Left ventricle myocardium inferior (tissue), 1 donor: ENCODE data around the gene STAP2. TPM values are rescaled to one million over a fixed set of nuclear protein-coding genes. Genes with fewer than 3 reads are reported as not detected.

Experiments
- DNase-seq: peaks from one replicate; pipeline ENCODE4 v3.0.0-alpha.2; 2020
- H3K27ac ChIP-seq: fragments of 200-600 bp; replicated peaks from 2 replicates; pipeline ENCODE4 v1.8.0; 2021
- H3K27me3 ChIP-seq: fragments of 200-600 bp; 2 replicates; pipeline ENCODE4 v1.8.0; 2021; ENCODE audit warnings: low read depth
- H3K36me3 ChIP-seq: fragments of 200-600 bp; 2 replicates; pipeline ENCODE4 v1.8.0; 2021
- H3K4me1 ChIP-seq: fragments of 200-600 bp; 2 replicates; pipeline ENCODE4 v1.8.0; 2021
- H3K4me3 ChIP-seq: fragments of 200-600 bp; 2 replicates; pipeline ENCODE4 v1.8.0; 2021; ENCODE audit warnings: mild to moderate bottlenecking, moderate library complexity
- H3K9me3 ChIP-seq: fragments of 200-600 bp; replicated peaks from 2 replicates; pipeline ENCODE4 v1.8.0; 2021
- intact Hi-C: fragments of 100-400 bp; cut with micrococcal nuclease; formaldehyde crosslinking; loops from one replicate; pipeline ENCODE4 v1.11.0; 2022
- total RNA-seq: library from RNA; stranded (reverse); fragmentation: NEBNext Ultra II Directional; extraction: Animal tissue kit (Norgen Biotek cat#: 25700); gene quantifications from one replicate; pipeline ENCODE4 v1.2.1, GENCODE V29; 2021
- TF ChIP-seq, protein P1 (sequence below): fragments of 200-600 bp; IDR thresholded peaks from 2 replicates; pipeline ENCODE4 v1.8.0; 2021; ENCODE audit warnings: antibody characterized with exemption, mild to moderate bottlenecking, borderline replicate concordance
- donor health status: DM: no; HTN: yes; CAD: no; lungs with severe emphysema.

STAP2 gene
- total RNA-seq, 1 donor from 2014 or later: 2.6 TPM

- no peak for DNase-seq
- Histone ChIP-seq H3K36me3 (peaks cover 4% of the 10 kb centered on the region), H3K4me1 (peaks cover 94% of the 10 kb centered on the region), H3K27ac (peak overlapping the region; percentile 94), H3K27me3 (no peaks in the 10 kb centered on the region), H3K9me3 (no peaks in the 10 kb centered on the region), H3K4me3 (peak overlapping the region; percentile 37)
- TF ChIP-seq, protein P1, sequence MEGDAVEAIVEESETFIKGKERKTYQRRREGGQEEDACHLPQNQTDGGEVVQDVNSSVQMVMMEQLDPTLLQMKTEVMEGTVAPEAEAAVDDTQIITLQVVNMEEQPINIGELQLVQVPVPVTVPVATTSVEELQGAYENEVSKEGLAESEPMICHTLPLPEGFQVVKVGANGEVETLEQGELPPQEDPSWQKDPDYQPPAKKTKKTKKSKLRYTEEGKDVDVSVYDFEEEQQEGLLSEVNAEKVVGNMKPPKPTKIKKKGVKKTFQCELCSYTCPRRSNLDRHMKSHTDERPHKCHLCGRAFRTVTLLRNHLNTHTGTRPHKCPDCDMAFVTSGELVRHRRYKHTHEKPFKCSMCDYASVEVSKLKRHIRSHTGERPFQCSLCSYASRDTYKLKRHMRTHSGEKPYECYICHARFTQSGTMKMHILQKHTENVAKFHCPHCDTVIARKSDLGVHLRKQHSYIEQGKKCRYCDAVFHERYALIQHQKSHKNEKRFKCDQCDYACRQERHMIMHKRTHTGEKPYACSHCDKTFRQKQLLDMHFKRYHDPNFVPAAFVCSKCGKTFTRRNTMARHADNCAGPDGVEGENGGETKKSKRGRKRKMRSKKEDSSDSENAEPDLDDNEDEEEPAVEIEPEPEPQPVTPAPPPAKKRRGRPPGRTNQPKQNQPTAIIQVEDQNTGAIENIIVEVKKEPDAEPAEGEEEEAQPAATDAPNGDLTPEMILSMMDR: no peak
- intact Hi-C loops: no loop called here
Observed at GRCh38 chr19:4375164-4376027, 36.8 kb upstream of the STAP2 start.

DNA sequence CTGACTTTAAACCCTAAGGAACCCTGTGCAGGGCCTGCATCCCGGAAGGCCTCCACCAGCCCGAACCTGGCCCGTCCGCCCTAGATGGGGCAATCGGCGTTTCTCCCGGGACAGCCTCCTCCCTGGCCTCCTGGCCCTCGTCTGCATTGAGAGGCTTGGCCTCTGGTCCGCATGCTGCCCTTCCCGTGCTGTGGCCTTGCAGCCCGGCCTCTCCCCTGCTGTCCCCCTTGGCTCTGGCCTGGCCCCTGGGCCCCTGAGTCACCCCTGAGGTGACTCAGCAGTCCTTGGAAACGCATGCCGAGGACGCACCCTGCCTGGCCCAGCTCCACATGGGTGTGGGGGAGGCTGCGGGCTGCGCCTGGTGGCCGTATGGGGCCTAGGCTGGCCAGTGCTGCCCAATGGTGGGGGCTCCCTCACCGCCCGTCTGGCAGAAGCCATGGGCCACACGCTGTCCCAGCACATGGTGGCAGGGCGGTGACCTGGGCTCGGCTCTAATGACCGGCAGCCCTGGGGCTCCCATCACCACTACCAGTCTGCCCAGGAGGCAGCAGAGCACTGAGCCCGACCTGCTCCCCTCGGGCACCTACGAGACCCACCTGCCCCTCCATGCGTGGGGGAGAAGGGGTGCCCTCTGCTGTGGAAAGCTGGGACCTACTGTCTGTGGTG lies 36.0 kb upstream of the STAP2 start:
- H3K27me3 ChIP-seq: no peaks in the 10 kb centered on the region
- H3K27ac ChIP-seq: peak overlapping the region; percentile 94
- H3K36me3 ChIP-seq: peaks cover 4% of the 10 kb centered on the region
- H3K4me3 ChIP-seq: peak overlapping the region; percentile 37
- intact Hi-C loops: no loop called here
- peak; percentile 78 for DNase-seq
- no peaks in the 10 kb centered on the region for H3K9me3 ChIP-seq
- TF ChIP-seq, protein P1: peak; percentile 28
- peaks cover 94% of the 10 kb centered on the region for H3K4me1 ChIP-seq

GRCh38 chr19:4373601-4374497 lies 35.2 kb upstream of the STAP2 start:
- DNase-seq: peak; percentile 55
- intact Hi-C loops: no loop called here
- no peaks in the 10 kb centered on the region for H3K27me3 ChIP-seq
- no peaks in the 10 kb centered on the region for H3K9me3 ChIP-seq
- peak overlapping the region; percentile 94 for H3K27ac ChIP-seq
- peaks cover 4% of the 10 kb centered on the region for H3K36me3 ChIP-seq
- H3K4me1 ChIP-seq: peaks cover 94% of the 10 kb centered on the region
- TF ChIP-seq, protein P1: no peak
- H3K4me3 ChIP-seq: peak overlapping the region; percentile 37

GRCh38 chr19:4373013-4373367 lies 34.4 kb upstream of the STAP2 start:
- H3K27me3 ChIP-seq: no peaks in the 10 kb centered on the region
- peaks cover 4% of the 10 kb centered on the region for H3K36me3 ChIP-seq
- peak overlapping the region; percentile 94 for H3K27ac ChIP-seq
- peaks cover 100% of the 10 kb centered on the region for H3K4me1 ChIP-seq
- TF ChIP-seq, protein P1: no peak
- intact Hi-C loops: no loop called here
- no peak for DNase-seq
- no peaks in the 10 kb centered on the region for H3K9me3 ChIP-seq
- no peak overlapping the region for H3K4me3 ChIP-seq
